Colonic mucosa (tissue), 4 donors: ENCODE data around the gene SESN3. TPM values are rescaled to one million over a fixed set of nuclear protein-coding genes. Genes with fewer than 3 reads are reported as not detected.
"Not testable (repeated sequence)": the region's sequence is repeated elsewhere in the genome, so short reads cannot be mapped to it uniquely, and the experiment has no call there.

Experiments used
- DNase-seq: peaks from one replicate; pipeline ENCODE4 v3.0.0-alpha.2; 2020
- H3K27ac ChIP-seq: fragments of 200-600 bp; one replicate; pipeline ENCODE4 v1.8.0; 2021
- H3K27me3 ChIP-seq: fragments of 200-600 bp; one replicate; pipeline ENCODE4 v1.8.0; 2021
- H3K36me3 ChIP-seq: fragments of 200-600 bp; one replicate; pipeline ENCODE4 v1.8.0; 2021
- H3K4me1 ChIP-seq: fragments of 200-600 bp; one replicate; pipeline ENCODE4 v1.8.0; 2021; ENCODE audit warnings: mild to moderate bottlenecking
- H3K4me3 ChIP-seq: fragments of 200-600 bp; one replicate; pipeline ENCODE4 v1.8.0; 2021
- H3K9ac ChIP-seq, 2 donors: one replicate each; pipeline ENCODE4 v1.7.0; 2013; ENCODE audit warnings: control low read depth in 2 of 2, low read depth in 2 of 2, low read length in 2 of 2
- H3K9me3 ChIP-seq: fragments of 200-600 bp; one replicate; pipeline ENCODE4 v1.8.0; 2021
- CTCF ChIP-seq: fragments of 200-600 bp; IDR thresholded peaks from one replicate; pipeline ENCODE4 v1.8.0; 2022; ENCODE audit warnings: antibody characterized with exemption, mild to moderate bottlenecking
- intact Hi-C: fragments of 100-400 bp; cut with DNase I; formaldehyde crosslinking; loops from one replicate; pipeline ENCODE4 v1.14.1; 2022
- total RNA-seq, 2 donors: library from RNA; stranded (reverse); fragmentation: NEBNext Ultra II Directional in 1 of 2; extraction: Animal tissue kit (Norgen Biotek cat#: 25700) in 1 of 2; gene quantifications; one replicate each; pipeline ENCODE4 v1.2.1, GENCODE V29; 2021
- donor health status: healthy.
- donor health status: DM: no; HTN: no; CAD: no.
- donor health status: DM: no; HTN: no; CAD: no.

The SESN3 gene
- total RNA-seq, 2 donors from 2014 or later = 14.7 to 21.2 TPM

GRCh38 chr11:95143106-95143681, 87.8 kb downstream of the SESN3 start:
- Histone ChIP-seq H3K4me1 (no peaks in the 10 kb centered on the region), H3K36me3 (no peaks in the 10 kb centered on the region), H3K27me3 (no peaks in the 10 kb centered on the region), H3K27ac (no peak overlapping the region), H3K4me3 (no peak overlapping the region), H3K9me3 (no peaks in the 10 kb centered on the region), H3K9ac (no peak overlapping the region)
- no peak for TF ChIP-seq CTCF
- DNase-seq = no peak
- intact Hi-C loops = loop anchor here (10.0 kb wide), 1 partner anchor 168 kb away; the partner anchor contains the start of genes CWC15 and KDM4D

- no peaks in the 10 kb centered on the region for H3K4me1 ChIP-seq
- no peak for TF ChIP-seq CTCF
- no peak overlapping the region for H3K27ac ChIP-seq
- no peaks in the 10 kb centered on the region for H3K36me3 ChIP-seq
- H3K4me3 ChIP-seq = no peak overlapping the region
- no peaks in the 10 kb centered on the region for H3K9me3 ChIP-seq
- no peaks in the 10 kb centered on the region for H3K27me3 ChIP-seq
- intact Hi-C loops = loop anchor here (10.0 kb wide), 1 partner anchor 168 kb away; the partner anchor contains the start of genes CWC15 and KDM4D
- DNase-seq = no peak
- H3K9ac ChIP-seq = no peak overlapping the region
Measured at GRCh38 chr11:95142431-95142830, 88.6 kb downstream of the SESN3 start.

- H3K4me1 ChIP-seq = no peaks in the 10 kb centered on the region
- H3K36me3 ChIP-seq = no peaks in the 10 kb centered on the region
- no peak overlapping the region for H3K9ac ChIP-seq
- DNase-seq = no peak
- H3K27me3 ChIP-seq = no peaks in the 10 kb centered on the region
- H3K27ac ChIP-seq = no peak overlapping the region
- TF ChIP-seq CTCF = no peak
- intact Hi-C loops = loop anchor here (10.0 kb wide), 1 partner anchor 166 kb away; the partner anchor contains the start of genes CWC15 and KDM4D
- H3K4me3 ChIP-seq = no peak overlapping the region
- no peaks in the 10 kb centered on the region for H3K9me3 ChIP-seq
Measured at GRCh38 chr11:95140397-95141033, 90.5 kb downstream of the SESN3 start.

- Histone ChIP-seq H3K9me3 (no peaks in the 10 kb centered on the region), H3K4me1 (no peaks in the 10 kb centered on the region), H3K4me3 (no peak overlapping the region), H3K9ac (no peak overlapping the region), H3K27me3 (no peaks in the 10 kb centered on the region), H3K36me3 (no peaks in the 10 kb centered on the region), H3K27ac (no peak overlapping the region)
- no peak for DNase-seq
- peak; percentile 11 for TF ChIP-seq CTCF
- intact Hi-C loops = loop anchor here (5.0 kb wide), 1 partner anchor 66 kb away; no protein-coding TSS in a partner anchor
Measured at GRCh38 chr11:95138448-95138847, 92.6 kb downstream of the SESN3 start.

- DNase-seq = no peak
- Histone ChIP-seq H3K9me3 (no peaks in the 10 kb centered on the region), H3K4me3 (no peak overlapping the region), H3K4me1 (no peaks in the 10 kb centered on the region), H3K9ac (no peak overlapping the region), H3K36me3 (no peaks in the 10 kb centered on the region), H3K27ac (no peak overlapping the region), H3K27me3 (no peaks in the 10 kb centered on the region)
- intact Hi-C loops = loop anchor here (5.0 kb wide), 1 partner anchor 65 kb away; no protein-coding TSS in a partner anchor
- no peak for TF ChIP-seq CTCF
Measured at GRCh38 chr11:95137299-95137698, 93.7 kb downstream of the SESN3 start.

GRCh38 chr11:95136747-95137146, 94.3 kb downstream of the SESN3 start:
- H3K9ac ChIP-seq, H3K27me3 ChIP-seq, H3K36me3 ChIP-seq, H3K27ac ChIP-seq, H3K9me3 ChIP-seq, H3K4me1 ChIP-seq, DNase-seq, H3K4me3 ChIP-seq: not testable (repeated sequence)
- intact Hi-C loops = loop anchor here (5.0 kb wide), 1 partner anchor 64 kb away; no protein-coding TSS in a partner anchor
